NCI-H510A (cell line): ENCODE measurements around the gene VIPR2.

Experiments
- DNase-seq: peaks from one replicate; lab custom pipeline; 2025; lab: John Stamatoyannopoulos, UW

Gene VIPR2

DNA sequence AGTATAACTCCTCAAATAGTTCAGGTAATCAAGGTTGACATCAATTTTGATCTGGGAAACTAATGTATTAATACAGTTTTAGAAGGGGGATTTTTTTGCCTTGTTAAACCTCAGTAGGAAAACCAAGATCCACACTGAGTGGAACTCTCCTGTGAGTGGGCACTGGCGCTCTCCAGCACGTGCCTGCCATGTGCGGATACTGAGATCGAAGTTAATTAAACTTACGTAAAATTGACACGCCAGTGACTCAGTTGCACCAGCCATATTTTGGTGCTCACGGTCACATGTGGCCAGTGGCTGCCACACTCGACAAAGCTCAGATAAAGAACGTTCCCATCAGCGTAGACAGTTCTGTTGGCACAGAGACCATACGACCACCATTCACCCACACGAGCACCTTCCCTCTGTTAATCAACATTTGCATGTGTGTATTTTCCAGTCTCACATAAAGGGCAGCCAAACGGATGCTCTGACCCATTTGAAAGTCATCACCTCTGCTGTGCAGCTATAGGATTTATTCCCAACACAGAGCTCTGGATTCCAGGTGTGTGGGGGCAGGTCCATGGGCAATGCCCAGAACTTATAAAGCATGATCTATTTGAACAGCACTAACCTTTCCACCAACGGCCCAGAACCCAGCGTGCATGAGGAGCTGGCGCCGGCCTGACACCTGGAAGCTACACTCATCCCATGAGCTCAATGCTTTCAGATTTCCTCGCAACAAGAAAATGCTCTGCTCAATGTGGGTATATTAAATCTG, 77.7 kb downstream of the VIPR2 start:
- no peak for DNase-seq

DNA sequence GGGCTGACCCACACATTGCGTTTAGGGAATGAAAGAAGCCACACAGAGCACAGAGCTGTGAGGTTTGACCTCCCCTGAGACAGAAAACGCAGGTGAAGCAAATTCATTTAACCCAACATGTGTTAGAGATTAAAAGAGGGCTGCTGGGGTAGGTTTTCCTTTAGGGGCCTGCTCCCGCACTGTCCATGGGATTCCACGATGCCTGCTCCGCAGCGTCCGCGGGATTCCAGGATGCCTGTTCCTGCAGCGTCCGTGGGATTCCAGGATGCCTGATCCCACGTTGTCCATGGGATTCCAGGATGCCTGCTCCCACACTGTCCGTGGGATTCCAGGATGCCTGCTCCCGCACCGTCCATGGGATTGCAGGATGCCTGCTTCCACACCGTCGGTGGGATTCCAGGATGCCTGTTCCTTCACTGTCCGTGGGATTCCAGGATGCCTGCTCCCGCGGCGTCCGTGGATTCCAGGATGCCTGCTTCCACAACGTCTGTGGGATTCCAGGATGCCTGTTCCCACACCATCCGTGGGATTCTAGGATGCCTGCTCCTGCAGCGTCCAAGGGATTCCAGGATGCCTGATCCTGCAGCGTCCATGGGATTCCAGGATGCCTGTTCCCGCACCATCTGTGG, 78.7 kb downstream of the VIPR2 start:
- DNase-seq = no peak

DNA sequence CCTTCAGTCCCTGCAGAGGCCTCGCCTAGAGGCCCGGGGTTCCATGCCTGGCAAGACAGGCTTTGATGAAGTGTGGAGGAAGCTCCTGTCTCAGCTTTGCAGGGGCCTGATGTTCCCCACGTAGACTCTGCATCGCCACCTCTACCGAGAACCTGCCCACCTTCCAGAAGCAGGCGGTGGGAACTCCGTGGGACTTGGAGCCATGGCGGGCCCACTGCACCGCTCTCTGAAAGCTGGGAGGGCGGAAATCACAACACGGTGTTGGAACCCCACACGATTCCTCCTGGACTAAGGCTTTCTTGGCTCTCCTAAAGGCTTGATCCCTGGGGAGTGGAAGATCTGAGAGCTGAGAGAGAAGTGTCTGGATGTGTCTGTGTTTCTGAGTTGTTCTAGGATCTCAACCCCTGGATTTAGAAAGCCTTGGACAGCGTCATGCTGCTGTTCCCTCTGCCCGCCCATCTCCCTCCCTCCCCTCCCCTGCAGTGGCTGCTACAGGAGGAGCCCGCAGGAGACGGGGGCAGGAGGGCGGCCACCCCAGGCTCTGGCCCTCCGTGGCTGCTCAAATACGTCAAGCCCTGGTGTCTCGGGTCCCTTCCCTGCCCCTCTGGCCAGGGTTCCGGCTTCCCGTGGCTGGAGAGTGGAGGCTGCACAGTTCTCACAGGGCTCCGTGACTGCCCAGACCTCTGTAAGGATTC, 79.7 kb downstream of the VIPR2 start:
- no peak for DNase-seq

DNA sequence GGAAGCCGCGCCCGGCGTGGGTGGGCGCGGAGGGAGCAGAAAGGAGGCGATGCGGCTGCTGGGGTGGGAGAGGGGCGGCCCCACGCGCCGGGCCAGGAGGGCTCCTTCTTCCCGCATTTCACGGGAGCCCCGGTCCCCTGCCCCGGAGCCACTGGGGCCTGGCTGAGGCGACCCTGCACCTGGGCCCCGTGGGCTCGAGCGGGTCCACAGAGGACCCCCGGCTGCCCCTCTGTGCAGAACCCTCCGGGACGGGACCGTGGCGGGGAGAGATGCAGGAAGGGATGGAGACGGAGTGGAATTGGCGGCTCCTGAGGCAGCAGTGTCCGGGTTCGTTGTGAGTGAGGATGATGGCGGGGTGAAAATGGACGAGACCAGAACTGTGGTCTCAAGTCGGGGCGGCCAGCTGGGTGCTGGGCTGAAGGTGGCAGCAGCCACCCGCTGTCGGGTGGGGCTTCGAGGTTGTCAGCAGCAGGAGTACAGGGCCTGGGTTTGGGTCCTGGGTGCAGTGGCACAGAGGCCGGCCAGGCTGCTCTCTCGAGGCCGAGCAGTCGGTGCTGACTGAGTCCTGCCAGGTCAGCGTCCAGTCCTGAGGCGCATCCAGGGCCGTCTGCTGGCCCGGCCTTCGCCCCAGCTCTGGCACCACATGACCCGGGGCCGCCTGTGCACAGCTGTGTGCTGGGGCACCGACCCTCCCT, 80.4 kb downstream of the VIPR2 start:
- no peak for DNase-seq

DNA sequence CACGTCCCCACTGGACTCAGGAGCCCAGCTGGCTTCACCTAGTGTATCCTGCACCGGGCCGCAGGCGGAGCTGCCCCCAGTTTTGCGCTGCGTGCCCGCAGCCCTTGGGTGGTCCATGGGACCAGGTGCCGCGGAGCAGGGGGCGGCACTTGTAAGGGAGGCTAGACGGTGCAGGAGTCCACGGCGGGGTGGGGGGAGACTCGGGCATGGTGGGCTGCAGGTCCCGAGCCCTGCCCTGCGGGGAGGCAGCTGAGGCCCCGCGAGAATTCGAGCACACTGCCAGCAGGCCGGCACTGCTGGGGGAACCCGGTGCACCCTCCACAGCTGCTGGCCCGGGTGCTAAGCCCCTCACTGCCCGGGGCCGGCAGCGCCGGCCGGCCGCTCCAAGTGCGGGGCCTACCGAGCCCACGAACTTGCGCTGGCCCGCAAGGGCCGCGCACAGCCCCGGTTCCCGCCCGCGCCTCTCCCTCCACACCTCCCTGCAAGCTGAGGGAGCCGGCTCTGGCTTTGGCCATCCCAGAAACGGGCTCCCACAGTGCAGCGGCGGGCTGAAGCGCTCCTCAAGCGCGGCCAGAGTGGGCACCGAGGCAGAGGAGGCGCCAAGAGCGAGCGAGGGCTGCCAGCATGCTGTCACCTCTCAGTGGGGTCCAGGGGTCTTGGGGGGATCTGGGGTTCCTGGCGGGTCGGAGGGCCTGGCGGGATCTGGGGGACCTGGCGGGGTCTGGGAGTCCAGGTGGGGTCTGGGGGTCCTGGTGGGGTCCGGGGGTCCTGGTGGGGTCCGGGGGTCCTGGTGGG, 81.4 kb downstream of the VIPR2 start:
- no peak for DNase-seq

DNA sequence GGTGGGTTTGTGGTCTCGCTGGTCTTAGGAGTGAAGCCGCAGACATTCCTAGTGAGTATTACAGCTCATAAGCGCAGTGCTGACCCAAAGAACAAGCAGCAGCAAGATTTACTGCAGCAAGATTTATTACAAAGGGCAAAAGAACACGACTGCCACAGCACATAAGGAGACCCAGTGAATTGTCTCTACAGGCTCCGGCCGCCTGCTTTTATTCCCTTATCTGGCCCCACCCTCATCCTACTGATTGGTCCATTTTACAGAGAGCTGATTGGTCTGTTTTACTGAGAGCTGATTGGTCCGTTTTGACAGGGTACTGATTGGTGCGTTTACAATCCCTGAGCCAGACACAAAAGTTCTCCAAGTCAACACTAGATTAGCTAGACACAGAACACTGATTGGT, 82.1 kb downstream of the VIPR2 start:
- DNase-seq = no peak

DNA sequence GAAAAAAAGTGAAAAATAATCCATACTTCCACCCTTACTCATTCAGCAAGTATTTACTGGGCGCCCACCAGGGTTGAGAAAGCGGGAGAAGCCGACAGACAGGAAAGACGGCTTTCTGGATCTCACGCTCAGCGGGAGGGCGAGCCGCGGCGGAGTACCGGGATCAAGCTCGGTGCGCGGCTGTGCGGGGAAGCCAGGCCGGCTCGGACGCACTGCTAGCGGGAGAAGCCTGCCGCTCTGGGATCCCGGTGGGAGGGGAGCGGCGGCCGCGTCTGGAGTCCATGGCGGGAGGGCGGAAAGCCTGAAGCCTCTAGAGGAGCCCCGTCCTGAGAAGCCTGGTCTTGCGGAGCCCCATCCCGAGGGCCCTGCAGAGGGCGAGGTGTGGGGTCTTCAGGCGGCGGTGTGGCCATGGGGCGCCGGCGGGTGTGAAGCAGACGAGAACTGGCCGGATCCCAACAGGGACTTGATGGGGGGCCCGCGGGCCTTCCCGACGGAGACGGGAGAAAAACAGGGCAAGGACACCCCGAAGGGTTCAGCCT, 82.9 kb downstream of the VIPR2 start:
- no peak for DNase-seq

DNA sequence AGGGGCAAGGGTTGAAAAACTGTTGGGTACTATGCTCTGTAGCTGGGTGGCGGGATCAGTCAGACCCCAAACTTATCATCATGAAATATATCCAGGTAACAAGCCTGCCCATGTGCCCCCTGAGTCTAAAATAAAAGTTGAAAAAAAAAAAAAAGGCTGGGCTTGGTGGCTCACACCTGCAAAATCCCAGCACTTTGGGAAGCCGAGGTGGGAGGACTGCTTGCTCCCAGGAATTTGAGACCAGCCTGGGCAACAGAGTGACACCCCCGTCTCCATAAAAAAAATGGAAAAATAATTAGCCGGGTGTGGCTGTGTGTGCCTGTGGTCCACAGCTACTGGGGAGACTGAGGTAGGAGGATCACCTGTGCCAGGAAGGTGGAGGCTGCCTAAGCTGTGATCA, 83.5 kb downstream of the VIPR2 start:
- DNase-seq = no peak

DNA sequence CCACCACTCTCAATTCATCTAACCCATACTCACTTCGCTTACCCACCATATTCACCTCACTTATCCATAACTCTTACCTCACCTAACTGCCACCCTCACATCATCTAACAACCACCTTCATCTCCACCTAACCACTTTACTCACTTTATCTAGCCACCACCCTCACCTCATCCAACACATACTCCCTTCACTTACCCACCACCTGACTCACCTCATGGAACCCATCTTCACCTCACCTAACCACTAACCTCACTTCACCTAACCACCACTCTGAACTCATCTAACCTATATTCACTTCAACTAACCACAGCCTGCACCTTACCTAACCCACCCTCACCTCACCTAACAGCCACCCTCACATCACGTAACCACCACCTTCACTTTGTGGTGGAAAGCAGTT, 84.2 kb downstream of the VIPR2 start:
- DNase-seq = no peak

DNA sequence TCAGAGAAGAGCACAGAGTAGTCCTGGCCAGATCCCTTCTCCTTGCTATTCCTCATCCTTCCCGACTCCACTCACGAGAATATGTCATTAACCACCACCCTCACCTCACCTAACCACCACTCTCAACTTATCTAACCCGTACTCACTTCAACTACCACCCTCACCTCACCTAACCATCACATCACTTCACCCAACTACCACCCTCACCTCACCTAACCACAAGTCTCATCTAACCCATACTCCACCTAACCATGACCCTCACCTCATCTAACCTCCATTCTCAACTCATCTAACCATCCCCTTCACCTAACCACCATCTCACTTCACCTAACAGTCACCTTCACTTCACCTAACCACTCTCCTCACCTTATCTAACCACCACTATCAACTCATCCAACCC, 85.0 kb downstream of the VIPR2 start:
- no peak for DNase-seq

DNA sequence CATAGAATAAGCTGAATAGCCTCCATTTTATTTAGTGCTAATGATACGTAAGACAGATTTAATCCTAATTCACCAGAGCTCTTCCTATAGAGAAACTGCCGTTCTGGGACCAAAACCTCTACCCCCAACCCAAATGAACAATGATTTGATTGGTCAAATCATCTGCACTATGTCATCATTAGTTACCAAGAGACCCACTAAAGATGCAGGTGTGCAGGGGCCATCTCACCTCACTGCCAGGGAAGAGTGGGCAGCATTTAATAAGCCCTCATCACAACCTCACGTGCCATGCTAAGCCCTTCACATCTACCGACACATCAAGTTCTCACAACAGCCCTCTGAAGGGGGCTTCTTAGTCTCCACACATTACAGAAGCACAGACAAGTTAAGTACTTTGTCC, 87.0 kb downstream of the VIPR2 start:
- no peak for DNase-seq

DNA sequence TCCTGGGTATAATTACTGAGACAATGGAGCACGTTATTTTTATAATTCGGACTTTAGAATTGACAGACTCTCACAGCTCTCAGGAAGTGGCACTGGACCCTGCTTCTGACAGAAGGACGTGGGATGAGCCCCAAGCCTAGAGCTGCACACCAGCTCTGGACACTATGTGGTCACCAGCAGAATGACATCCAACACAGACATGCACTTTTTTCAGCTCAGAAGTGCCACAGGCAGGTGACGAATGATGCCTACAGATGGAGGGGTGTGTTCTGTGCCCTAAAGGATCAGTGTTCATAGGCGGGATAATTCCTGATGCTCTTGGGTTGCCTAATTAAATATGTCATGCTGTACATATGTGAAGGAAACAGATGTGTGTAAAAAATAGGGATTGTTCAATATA, 87.9 kb downstream of the VIPR2 start:
- DNase-seq = no peak

DNA sequence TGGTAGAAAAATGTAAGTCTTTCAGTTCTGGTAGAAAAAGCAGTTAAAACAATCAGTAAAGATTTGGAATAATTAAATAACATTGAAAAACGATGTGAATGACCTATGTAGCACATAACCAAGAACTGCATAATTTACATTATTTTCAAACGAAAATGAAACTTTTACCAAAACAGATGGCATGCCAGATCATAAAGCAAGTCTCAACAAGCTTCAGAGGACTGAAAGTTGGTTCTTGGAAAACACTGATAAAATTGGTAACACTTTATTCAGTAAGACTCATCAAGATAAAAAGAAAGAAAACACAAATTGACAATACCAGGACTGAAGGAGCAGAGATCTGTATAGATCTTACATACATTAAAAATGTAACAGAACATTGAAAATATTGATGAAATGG, 92.8 kb downstream of the VIPR2 start:
- DNase-seq = no peak

DNA sequence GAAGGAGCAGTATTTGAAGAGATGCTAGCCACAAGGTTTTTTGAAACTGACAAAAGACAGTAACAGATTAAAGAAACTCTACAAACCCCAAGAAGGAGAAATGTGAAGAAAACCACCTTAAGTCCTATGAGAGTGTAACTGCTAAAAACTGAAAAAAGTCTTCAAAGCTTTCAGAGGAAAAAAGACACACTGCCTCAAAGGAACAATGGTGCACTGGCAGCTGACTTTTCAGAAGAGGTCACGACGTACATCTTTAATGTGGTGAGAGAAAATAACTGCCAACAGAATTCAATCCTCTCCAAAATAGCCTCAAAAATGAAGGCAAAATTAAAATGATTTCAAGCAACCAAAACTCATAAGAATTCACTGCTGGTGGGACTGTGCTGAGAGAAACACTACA, 94.0 kb downstream of the VIPR2 start:
- no peak for DNase-seq

DNA sequence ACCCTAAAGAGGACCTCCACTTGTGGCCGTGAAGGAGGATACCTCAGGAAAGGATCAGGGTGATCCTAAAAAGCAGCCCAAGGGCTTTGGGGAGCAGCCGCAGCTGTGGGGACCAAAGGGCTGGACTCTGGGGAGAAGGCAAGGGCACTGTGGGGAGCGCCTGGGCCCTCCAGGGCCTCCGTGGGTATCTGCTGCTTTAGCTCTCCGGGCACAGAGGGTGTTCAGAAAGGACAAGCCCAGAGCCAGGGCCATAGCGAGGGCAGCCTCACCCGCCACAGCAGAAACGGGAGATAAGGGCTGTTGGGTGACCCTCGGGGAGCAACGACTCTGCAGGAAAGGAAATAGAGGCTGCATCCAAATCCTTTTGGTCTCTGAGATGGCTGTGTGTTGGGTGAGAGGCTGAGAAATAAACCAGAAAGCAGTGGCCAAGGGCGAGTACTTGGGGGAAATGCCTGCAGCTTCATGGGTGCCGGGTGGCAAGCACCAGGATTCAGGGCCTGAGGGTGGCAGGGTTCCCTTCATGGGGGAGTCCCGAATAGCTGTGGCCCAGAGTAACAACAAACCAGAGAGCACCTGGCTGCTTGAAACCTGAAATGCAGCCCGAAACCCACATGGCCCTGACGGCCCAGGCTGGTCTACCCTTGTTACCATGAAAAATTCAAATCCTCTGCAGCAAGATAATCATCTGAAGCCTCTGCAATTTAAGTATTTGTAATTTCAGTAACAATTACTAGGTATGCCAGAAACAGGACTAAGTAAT, 95.2 kb downstream of the VIPR2 start:
- DNase-seq = no peak

DNA sequence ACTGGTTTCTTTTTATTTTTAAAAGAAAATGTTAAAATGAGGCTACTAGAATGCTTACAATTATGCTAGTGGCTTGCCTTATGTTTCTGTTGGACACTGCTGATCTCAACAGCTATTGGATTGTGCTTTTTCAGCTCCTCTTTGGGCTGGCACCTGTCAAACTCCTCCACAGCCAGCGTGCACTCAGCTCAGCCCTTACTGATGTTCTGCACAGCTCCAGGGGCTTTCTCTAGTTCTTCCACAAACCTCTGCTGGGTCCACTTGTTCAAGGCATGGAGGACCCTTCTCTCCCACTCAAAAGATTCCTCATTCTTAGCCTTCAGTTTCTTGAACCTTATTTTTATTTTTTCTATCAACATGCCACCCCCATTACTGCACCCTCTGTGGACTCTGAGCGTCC, 96.0 kb downstream of the VIPR2 start:
- DNase-seq = no peak

DNA sequence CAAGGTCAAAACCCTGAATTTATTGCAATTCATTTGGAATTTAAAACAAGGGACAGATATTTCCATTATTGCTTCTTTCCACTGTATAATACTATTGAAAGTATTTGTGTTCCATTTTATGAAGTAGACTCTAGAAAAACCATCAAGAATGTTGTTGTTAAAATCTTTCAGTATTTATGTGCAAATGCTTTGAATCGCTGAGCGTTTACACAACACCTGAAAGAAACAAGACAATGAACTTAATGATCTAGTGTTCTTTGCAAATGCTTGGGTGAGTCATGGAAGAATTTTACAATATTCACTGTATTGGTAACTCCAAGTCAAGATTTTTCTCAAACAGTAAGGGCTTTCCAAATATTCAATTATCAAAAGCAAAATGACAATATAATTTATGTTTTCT, 97.1 kb downstream of the VIPR2 start:
- no peak for DNase-seq

DNA sequence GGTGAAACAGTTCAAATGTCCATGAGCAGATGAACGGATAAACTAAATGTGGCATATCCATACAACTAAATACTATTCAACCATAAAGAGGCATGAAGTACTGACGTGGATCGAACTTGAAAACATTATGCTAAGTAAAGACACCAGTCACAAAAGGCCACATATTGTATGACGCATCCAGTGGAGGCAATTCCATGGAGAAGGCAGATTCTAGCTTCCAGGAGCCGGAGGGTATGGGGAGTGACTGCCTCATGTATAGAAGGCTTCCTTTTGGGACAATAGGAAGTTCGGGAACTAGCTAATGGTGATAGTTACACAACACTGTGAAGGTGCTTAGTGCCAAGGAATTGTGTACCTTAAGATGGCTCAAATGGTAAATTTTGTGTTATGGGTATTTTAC, 98.4 kb downstream of the VIPR2 start:
- no peak for DNase-seq

DNA sequence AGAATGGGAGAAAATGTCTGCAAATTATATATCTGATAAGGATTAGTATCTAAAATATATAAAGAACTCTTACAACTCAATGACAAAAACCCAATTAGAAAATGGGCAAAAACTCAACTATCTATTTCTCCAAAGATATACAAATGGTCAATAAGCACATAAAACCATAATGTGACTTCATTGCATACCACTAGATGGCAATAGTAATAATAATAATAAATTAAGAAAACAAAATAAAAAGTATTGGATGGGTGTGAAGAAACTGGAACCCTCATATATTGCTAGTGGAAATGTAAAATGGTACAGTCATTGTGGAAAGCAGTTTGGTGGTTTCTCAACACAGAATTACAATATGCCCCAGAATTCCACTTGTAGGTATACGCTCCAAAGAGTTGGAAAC, 98.8 kb downstream of the VIPR2 start:
- no peak for DNase-seq

DNA sequence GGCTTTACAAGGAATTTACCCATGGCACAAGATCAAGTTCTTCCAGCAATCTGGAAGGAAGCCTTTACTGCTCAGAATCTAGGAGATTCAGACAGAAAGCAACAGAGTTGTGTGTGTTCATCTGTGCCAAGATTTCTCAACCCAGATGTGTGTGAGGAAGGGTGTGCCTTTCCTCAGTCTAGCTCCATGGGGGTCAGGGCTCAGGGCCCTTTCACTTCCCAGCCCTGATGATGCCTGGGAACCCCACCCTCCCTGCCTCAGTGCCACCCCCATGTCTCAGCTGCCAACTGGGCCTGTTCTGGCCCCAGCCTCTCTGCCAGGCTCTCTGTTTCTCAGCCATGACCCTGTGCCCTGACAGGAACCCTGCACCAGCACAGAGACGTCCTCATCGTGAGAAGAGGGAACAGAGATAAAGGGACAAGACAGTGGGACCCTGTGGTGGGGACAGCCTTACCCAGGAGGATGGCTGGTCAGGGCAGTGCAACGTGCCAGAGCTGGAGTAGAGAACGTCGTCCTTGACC, 102.0 kb downstream of the VIPR2 start:
- DNase-seq = no peak

DNA sequence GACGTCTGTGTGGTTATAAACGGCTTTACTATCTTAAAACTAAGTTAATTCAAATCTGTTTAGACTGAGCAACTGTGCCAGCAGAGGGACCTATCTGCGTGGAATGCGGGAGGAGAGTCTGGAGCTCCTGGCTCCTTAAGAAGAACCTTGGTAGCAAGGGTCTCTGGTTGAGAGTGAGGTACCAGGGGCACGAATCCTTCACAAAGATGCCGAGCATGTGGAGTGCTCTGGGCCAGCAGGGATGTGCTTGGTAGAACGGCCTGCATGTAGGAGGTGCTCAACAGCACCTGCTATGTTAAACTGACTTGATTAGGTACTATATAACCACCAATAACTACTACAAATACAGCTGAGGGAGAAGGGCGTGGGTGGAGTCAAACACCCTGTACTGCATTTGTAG, 102.6 kb downstream of the VIPR2 start:
- no peak for DNase-seq
